A673 (cell line): ENCODE data around the gene ST6GALNAC3. TPM values are rescaled to one million over a fixed set of nuclear protein-coding genes. Genes with fewer than 3 reads are reported as not detected.

Experiments
- BruUV-seq: library from RNA; stranded (reverse); fragments of 400-500 nt; replicated peaks from 2 replicates; lab custom pipeline; 2021; lab: Mats Ljungman, UMichigan
- CTCF ChIA-PET: fragments of 300-600 bp; sonication (Branson Sonifier 250); formaldehyde crosslinking; loops from one replicate; lab custom pipeline; 2022; ENCODE audit warnings: antibody characterized with exemption; lab: Charles Lee
- POLR2A ChIA-PET: fragments of 300-600 bp; sonication (Branson Sonifier 250); formaldehyde crosslinking; loops from one replicate; lab custom pipeline; 2022; ENCODE audit warnings: antibody characterized with exemption; ENCODE audit not compliant: low non-redundant PET; lab: Charles Lee
- DNase-seq: peaks from one replicate; pipeline ENCODE4 v3.0.0-alpha.2; 2015; ENCODE audit warnings: low spot score
- H3K27ac ChIP-seq: fragments of 200-600 bp; sonication (generic); 2 replicates; pipeline ENCODE4 v1.5.1; 2016; ENCODE audit warnings: mixed run types, low read depth, mild to moderate bottlenecking, mixed read lengths, antibody characterized with exemption, low read length; ENCODE audit not compliant: poor library complexity, severe bottlenecking
- H3K27me3 ChIP-seq: fragments of 200-600 bp; sonication (generic); replicated peaks from 2 replicates; pipeline ENCODE4 v1.6.1; 2017; ENCODE audit warnings: mixed run types, low read depth, mild to moderate bottlenecking, mixed read lengths, antibody characterized with exemption, low read length; ENCODE audit not compliant: insufficient read depth, poor library complexity
- H3K36me3 ChIP-seq: fragments of 200-600 bp; sonication (generic); 2 replicates; pipeline ENCODE4 v1.6.1; 2016; ENCODE audit warnings: mixed run types, mild to moderate bottlenecking, mixed read lengths, antibody characterized with exemption, low read length; ENCODE audit not compliant: insufficient read depth, poor library complexity, severe bottlenecking
- H3K4me1 ChIP-seq: fragments of 200-600 bp; sonication (generic); 2 replicates; pipeline ENCODE4 v1.6.1; 2017; ENCODE audit warnings: mixed run types, mild to moderate bottlenecking, mixed read lengths, antibody characterized with exemption, low read length; ENCODE audit not compliant: insufficient read depth, poor library complexity, severe bottlenecking
- H3K4me3 ChIP-seq: fragments of 200-600 bp; sonication (generic); 2 replicates; pipeline ENCODE4 v1.5.1; 2016; ENCODE audit warnings: low read depth, mixed run types, mild to moderate bottlenecking, mixed read lengths, low read length; ENCODE audit not compliant: poor library complexity, severe bottlenecking
- H3K9me3 ChIP-seq: fragments of 200-600 bp; sonication (generic); 2 replicates; pipeline ENCODE4 v1.6.1; 2016; ENCODE audit warnings: mixed run types, low read depth, mild to moderate bottlenecking, mixed read lengths, antibody characterized with exemption, low read length; ENCODE audit not compliant: poor library complexity, severe bottlenecking
- EZH2 ChIP-seq: fragments of 200-600 bp; sonication (generic); IDR thresholded peaks from 2 replicates; pipeline ENCODE4 v1.6.1; 2017; ENCODE audit warnings: borderline replicate concordance, low read depth, mild to moderate bottlenecking, mixed read lengths, antibody characterized with exemption, low read length; ENCODE audit not compliant: poor library complexity, severe bottlenecking
- intact Hi-C: fragments of 100-400 bp; cut with micrococcal nuclease; formaldehyde crosslinking; loops from one replicate; pipeline ENCODE4 v1.10.0; 2022; ENCODE audit not compliant: unreplicated experiment
- total RNA-seq: library from RNA; stranded (reverse); gene quantifications from 2 replicates; pipeline ENCODE4 v1.2.3, GENCODE V29; 2021
- TF ChIP-seq, protein P1 (sequence below): fragments of 300-800, 200-600 bp; sonication (generic); conservative IDR thresholded peaks from 2 replicates; pipeline ENCODE4 v1.5.1; 2017; ENCODE audit warnings: low read depth, mild to moderate bottlenecking, antibody characterized with exemption, low read length, moderate library complexity, mixed read lengths

Gene ST6GALNAC3
- total RNA-seq, 1 experiment from 2014 or later, result 1.2 TPM

DNA sequence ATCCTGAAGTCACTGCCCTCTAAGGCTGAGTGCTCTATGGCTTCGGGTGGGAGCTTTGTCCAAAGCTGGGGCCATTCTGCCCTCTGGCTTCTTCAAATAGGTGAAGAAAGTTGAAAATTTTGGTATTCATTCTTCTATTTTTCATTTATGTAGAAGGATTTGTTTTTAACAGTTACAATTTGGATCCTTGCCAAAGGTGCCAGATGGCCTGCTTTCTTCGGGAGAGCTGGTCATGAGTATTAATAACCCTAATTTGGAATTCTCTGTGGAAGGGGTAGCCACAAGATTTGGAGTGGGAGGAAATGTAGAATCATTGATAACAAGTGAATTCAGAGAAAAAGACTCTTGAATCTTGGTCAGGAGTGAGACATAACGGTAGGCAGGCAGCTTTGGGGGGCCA lies 422.3 kb downstream of the ST6GALNAC3 start:
- Histone ChIP-seq H3K27me3 (no peaks in the 10 kb centered on the region), H3K36me3 (no peaks in the 10 kb centered on the region), H3K4me1 (peaks cover 23% of the 10 kb centered on the region), H3K27ac (no peak overlapping the region), H3K9me3 (no peaks in the 10 kb centered on the region), H3K4me3 (no peak overlapping the region)
- intact Hi-C loops, result no loop called here
- no peak for DNase-seq
- CTCF ChIA-PET, result no interaction called here
- no TSS peak for BruUV-seq
- POLR2A ChIA-PET, result no interaction called here
- TF ChIP-seq EZH2, result no peak
- TF ChIP-seq, protein P1, sequence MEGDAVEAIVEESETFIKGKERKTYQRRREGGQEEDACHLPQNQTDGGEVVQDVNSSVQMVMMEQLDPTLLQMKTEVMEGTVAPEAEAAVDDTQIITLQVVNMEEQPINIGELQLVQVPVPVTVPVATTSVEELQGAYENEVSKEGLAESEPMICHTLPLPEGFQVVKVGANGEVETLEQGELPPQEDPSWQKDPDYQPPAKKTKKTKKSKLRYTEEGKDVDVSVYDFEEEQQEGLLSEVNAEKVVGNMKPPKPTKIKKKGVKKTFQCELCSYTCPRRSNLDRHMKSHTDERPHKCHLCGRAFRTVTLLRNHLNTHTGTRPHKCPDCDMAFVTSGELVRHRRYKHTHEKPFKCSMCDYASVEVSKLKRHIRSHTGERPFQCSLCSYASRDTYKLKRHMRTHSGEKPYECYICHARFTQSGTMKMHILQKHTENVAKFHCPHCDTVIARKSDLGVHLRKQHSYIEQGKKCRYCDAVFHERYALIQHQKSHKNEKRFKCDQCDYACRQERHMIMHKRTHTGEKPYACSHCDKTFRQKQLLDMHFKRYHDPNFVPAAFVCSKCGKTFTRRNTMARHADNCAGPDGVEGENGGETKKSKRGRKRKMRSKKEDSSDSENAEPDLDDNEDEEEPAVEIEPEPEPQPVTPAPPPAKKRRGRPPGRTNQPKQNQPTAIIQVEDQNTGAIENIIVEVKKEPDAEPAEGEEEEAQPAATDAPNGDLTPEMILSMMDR, result no peak

DNA sequence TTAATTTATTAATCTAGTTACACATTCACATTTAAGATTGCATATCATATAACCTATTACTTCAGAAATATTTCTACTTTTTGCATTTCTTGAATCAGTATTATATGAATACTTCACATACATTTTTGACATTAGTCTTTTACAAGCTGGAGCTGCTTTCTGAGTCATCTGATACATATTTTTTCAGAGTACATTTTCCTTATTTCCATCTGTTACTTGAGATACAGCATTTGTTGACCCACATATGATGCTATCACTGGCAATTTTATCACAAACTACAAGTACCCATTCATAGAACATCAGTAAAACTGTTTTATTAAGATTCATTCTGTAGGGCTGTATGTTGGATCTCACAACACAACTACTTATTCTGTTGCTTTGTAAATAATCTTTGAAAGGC lies 425.6 kb downstream of the ST6GALNAC3 start:
- CTCF ChIA-PET, result no interaction called here
- TF ChIP-seq EZH2, result no peak
- TF ChIP-seq, protein P1, result no peak
- Histone ChIP-seq H3K4me1 (peaks cover 26% of the 10 kb centered on the region), H3K27ac (no peak overlapping the region), H3K36me3 (no peaks in the 10 kb centered on the region), H3K4me3 (no peak overlapping the region), H3K27me3 (no peaks in the 10 kb centered on the region), H3K9me3 (no peaks in the 10 kb centered on the region)
- intact Hi-C loops, result no loop called here
- POLR2A ChIA-PET, result no interaction called here
- no TSS peak for BruUV-seq
- no peak for DNase-seq

DNA sequence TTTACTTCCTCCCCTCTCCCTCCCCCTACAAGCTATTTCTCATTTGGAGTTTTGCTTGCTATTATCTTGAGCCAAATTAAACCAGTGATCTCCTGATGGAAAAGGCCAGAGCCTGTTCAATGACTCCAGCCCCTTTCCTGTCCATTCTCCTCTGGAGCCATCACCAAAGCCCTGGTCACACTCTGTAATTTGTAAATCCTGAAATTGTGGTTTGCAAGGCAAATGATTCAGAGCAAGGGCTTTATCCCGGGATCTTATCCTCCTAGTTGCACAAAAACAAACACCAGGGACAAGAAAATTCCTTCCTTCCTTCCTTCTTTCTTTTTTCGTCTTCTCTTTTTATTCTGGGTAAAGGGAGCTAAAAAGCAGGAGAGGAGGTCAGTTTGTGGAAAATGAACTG lies 426.6 kb downstream of the ST6GALNAC3 start:
- intact Hi-C loops, result no loop called here
- Histone ChIP-seq H3K4me1 (peaks cover 26% of the 10 kb centered on the region), H3K4me3 (no peak overlapping the region), H3K27me3 (no peaks in the 10 kb centered on the region), H3K27ac (no peak overlapping the region), H3K9me3 (no peaks in the 10 kb centered on the region), H3K36me3 (no peaks in the 10 kb centered on the region)
- no peak for TF ChIP-seq EZH2
- TF ChIP-seq, protein P1, result no peak
- CTCF ChIA-PET, result no interaction called here
- POLR2A ChIA-PET, result no interaction called here
- peak; percentile 5 for DNase-seq
- BruUV-seq, result no TSS peak
